DOHH2 (cell line): Measurements from ENCODE around the gene PSME2.

Experiments used
- H3F3A ChIP-seq: fragments of 200-600 bp; sonication (generic), shearing (Covaris generic); 2 replicates; pipeline ENCODE4 v1.6.0; 2016; ENCODE audit warnings: antibody characterized with exemption, mild to moderate bottlenecking; ENCODE audit not compliant: control insufficient read depth, insufficient read depth
- H3K27ac ChIP-seq: fragments of 200-600 bp; sonication (generic); 2 replicates; pipeline ENCODE4 v1.5.1; 2014; ENCODE audit warnings: low read depth, mild to moderate bottlenecking, low read length, moderate library complexity
- H3K27me3 ChIP-seq: fragments of 200-600 bp; sonication (generic); 2 replicates; pipeline ENCODE4 v1.6.1; 2014; ENCODE audit warnings: mild to moderate bottlenecking, low read length, mixed read lengths; ENCODE audit not compliant: control insufficient read depth
- H3K36me3 ChIP-seq: fragments of 200-600 bp; sonication (generic); 2 replicates; pipeline ENCODE4 v1.6.1; 2014; ENCODE audit warnings: mild to moderate bottlenecking, low read length, moderate library complexity, mixed read lengths; ENCODE audit not compliant: control insufficient read depth
- H3K4me1 ChIP-seq: fragments of 200-600 bp; sonication (generic); 2 replicates; pipeline ENCODE4 v1.6.1; 2014; ENCODE audit warnings: mild to moderate bottlenecking, low read length, mixed read lengths; ENCODE audit not compliant: control insufficient read depth
- H3K4me2 ChIP-seq: fragments of 200-600 bp; sonication (generic); 2 replicates; pipeline ENCODE4 v1.6.0; 2014; ENCODE audit warnings: mild to moderate bottlenecking, low read length, moderate library complexity
- H3K4me3 ChIP-seq: fragments of 200-600 bp; sonication (generic); 2 replicates; pipeline ENCODE4 v1.5.1; 2014; ENCODE audit warnings: mild to moderate bottlenecking, low read length, mixed read lengths
- H3K79me2 ChIP-seq: fragments of 200-600 bp; sonication (generic); 2 replicates; pipeline ENCODE4 v1.6.1; 2014; ENCODE audit warnings: mild to moderate bottlenecking, low read length, mixed read lengths; ENCODE audit not compliant: control insufficient read depth
- H3K9me2 ChIP-seq: fragments of 200-600 bp; sonication (generic); replicated peaks from 2 replicates; pipeline ENCODE4 v1.6.1; 2014; ENCODE audit warnings: mild to moderate bottlenecking, low read length, mixed read lengths; ENCODE audit not compliant: control insufficient read depth
- H3K9me3 ChIP-seq: fragments of 200-600 bp; sonication (generic); 2 replicates; pipeline ENCODE4 v1.6.1; 2014; ENCODE audit warnings: antibody characterized with exemption, low read length, mixed read lengths; ENCODE audit not compliant: control insufficient read depth, insufficient read depth
- H4K20me1 ChIP-seq: fragments of 200-600 bp; sonication (generic); 2 replicates; pipeline ENCODE4 v1.6.0; 2014; ENCODE audit warnings: low read depth, mild to moderate bottlenecking, antibody characterized with exemption, low read length, moderate library complexity; ENCODE audit not compliant: control insufficient read depth, insufficient read depth
- EZH2phosphoT487 ChIP-seq: fragments of 200-600 bp; sonication (generic); IDR thresholded peaks from 2 replicates; pipeline ENCODE4 v1.6.1; 2017; ENCODE audit warnings: borderline replicate concordance, mild to moderate bottlenecking, antibody characterized with exemption, low read length, moderate library complexity, mixed read lengths
- TF ChIP-seq, protein P1 (sequence below): fragments of 200-600 bp; sonication (generic); IDR thresholded peaks from one replicate; pipeline ENCODE4 v1.5.1; 2014; ENCODE audit warnings: antibody characterized with exemption, mild to moderate bottlenecking, low read depth, low read length; ENCODE audit not compliant: poor library complexity, severe bottlenecking

Gene PSME2

DNA sequence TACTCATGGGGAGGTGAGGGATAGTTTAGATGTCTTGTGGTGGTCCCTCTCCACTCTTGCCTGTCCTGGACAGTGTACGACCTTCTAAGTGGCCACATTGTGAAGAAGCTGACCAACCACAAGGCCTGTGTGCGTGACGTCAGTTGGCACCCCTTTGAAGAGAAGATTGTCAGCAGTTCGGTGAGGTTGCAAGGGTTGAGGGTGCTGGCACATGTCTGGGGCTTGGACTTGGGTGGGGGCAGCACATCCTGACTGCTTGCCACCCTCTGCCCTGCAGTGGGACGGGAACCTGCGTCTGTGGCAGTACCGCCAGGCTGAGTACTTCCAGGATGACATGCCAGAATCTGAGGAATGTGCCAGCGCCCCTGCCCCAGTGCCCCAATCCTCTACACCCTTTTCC, 23.5 kb downstream of the PSME2 start:
- H3K27me3 ChIP-seq = no peaks in the 10 kb centered on the region
- H3K4me3 ChIP-seq = no peak overlapping the region
- H3K36me3 ChIP-seq = peaks cover 48% of the 10 kb centered on the region
- no peaks in the 10 kb centered on the region for H3K79me2 ChIP-seq
- TF ChIP-seq, protein P1, sequence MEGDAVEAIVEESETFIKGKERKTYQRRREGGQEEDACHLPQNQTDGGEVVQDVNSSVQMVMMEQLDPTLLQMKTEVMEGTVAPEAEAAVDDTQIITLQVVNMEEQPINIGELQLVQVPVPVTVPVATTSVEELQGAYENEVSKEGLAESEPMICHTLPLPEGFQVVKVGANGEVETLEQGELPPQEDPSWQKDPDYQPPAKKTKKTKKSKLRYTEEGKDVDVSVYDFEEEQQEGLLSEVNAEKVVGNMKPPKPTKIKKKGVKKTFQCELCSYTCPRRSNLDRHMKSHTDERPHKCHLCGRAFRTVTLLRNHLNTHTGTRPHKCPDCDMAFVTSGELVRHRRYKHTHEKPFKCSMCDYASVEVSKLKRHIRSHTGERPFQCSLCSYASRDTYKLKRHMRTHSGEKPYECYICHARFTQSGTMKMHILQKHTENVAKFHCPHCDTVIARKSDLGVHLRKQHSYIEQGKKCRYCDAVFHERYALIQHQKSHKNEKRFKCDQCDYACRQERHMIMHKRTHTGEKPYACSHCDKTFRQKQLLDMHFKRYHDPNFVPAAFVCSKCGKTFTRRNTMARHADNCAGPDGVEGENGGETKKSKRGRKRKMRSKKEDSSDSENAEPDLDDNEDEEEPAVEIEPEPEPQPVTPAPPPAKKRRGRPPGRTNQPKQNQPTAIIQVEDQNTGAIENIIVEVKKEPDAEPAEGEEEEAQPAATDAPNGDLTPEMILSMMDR = no peak
- TF ChIP-seq EZH2phosphoT487 = no peak
- no peaks in the 10 kb centered on the region for H4K20me1 ChIP-seq
- no peak overlapping the region for H3K4me2 ChIP-seq
- no peak overlapping the region for H3K27ac ChIP-seq
- H3K9me2 ChIP-seq = no peaks in the 10 kb centered on the region
- H3K9me3 ChIP-seq = no peaks in the 10 kb centered on the region
- H3F3A ChIP-seq = peaks cover 11% of the 10 kb centered on the region
- H3K4me1 ChIP-seq = peaks cover 11% of the 10 kb centered on the region

DNA sequence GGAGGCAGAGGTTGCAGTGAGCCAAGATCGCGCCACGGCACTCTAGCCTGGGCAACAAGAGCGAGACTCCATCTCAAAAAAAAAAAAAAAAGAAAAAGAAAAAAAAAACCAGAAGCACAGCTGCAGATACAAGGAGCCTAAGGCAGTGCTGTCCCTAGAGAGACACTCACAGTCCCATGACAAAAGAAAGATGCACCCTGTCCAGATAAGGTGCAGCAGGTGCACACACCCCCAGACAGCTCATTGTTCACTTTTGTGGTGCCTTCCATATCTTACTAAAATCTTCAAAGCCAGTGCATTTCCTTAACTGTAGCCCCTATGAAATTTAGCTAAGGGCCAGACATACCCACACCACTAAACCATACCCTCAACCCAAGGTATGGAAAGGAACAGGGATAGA, 24.0 kb downstream of the PSME2 start:
- no peak for TF ChIP-seq EZH2phosphoT487
- TF ChIP-seq, protein P1 = no peak
- H3K4me2 ChIP-seq = no peak overlapping the region
- H3F3A ChIP-seq = peaks cover 9% of the 10 kb centered on the region
- no peaks in the 10 kb centered on the region for H3K27me3 ChIP-seq
- H3K36me3 ChIP-seq = peaks cover 53% of the 10 kb centered on the region
- no peak overlapping the region for H3K27ac ChIP-seq
- H4K20me1 ChIP-seq = no peaks in the 10 kb centered on the region
- H3K4me3 ChIP-seq = no peak overlapping the region
- no peaks in the 10 kb centered on the region for H3K9me2 ChIP-seq
- H3K4me1 ChIP-seq = peaks cover 6% of the 10 kb centered on the region
- H3K9me3 ChIP-seq = no peaks in the 10 kb centered on the region
- H3K79me2 ChIP-seq = no peaks in the 10 kb centered on the region

DNA sequence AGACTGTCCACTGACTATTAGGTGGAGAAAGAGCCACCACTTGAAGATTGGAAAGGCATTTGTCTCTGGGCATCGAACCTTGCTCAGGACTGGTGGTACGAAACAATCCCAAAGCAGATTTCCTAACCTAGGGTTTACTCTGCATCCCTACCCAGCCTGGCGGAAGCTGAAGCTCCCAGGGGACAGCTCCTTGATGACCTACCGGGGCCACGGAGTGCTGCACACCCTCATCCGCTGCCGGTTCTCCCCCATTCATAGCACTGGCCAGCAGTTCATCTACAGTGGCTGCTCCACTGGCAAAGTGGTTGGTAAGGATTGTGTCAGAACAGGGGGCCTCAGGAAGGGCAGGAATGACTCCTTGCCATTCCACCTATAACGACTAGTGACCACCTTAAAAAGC, 25.2 kb downstream of the PSME2 start:
- Histone ChIP-seq H4K20me1 (no peaks in the 10 kb centered on the region), H3K36me3 (peaks cover 65% of the 10 kb centered on the region), H3K27ac (no peak overlapping the region), H3K4me3 (no peak overlapping the region), H3K4me1 (peaks cover 6% of the 10 kb centered on the region), H3F3A (peaks cover 3% of the 10 kb centered on the region; the same call in 1 of the 2 replicates), H3K4me2 (no peak overlapping the region), H3K9me2 (no peaks in the 10 kb centered on the region), H3K27me3 (no peaks in the 10 kb centered on the region), H3K9me3 (no peaks in the 10 kb centered on the region), H3K79me2 (peaks cover 7% of the 10 kb centered on the region)
- TF ChIP-seq, protein P1 = no peak
- TF ChIP-seq EZH2phosphoT487 = no peak

DNA sequence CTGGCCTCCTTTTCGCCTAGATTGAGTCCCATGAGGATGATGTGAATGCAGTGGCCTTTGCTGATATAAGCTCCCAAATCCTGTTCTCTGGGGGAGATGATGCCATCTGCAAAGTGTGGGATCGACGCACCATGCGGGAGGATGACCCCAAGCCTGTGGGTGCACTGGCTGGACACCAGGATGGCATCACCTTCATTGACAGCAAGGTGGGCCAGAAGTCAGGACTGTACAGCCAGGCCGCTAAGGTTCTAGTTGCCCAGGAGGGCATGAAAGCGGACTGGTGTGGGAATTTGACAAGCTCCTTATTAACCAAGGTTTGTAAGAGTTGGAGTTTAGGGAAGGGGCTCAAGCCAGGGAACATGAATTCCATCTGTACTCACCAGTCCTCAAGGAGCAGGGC, 26.7 kb downstream of the PSME2 start:
- Histone ChIP-seq H3K9me3 (no peaks in the 10 kb centered on the region), H3K27ac (no peak overlapping the region), H3F3A (peaks cover 3% of the 10 kb centered on the region; the same call in 1 of the 2 replicates), H3K4me2 (no peak overlapping the region), H3K27me3 (no peaks in the 10 kb centered on the region), H3K36me3 (peaks cover 70% of the 10 kb centered on the region), H3K79me2 (peaks cover 18% of the 10 kb centered on the region), H3K4me1 (peaks cover 14% of the 10 kb centered on the region), H3K4me3 (no peak overlapping the region), H4K20me1 (peaks cover 4% of the 10 kb centered on the region; the same call in 1 of the 2 replicates), H3K9me2 (no peaks in the 10 kb centered on the region)
- no peak for TF ChIP-seq EZH2phosphoT487
- TF ChIP-seq, protein P1 = no peak
